Rectal smooth muscle tissue (tissue), 1 donor: ENCODE measurements around the gene DUSP22.

ENCODE experiments used
- H3K27ac ChIP-seq: one replicate; pipeline ENCODE4 v1.7.0; 2013; ENCODE audit warnings: low read depth, low read length, inconsistent platforms
- H3K27me3 ChIP-seq: one replicate; pipeline ENCODE4 v1.7.0; 2013; ENCODE audit warnings: low read length; ENCODE audit not compliant: control insufficient read depth, insufficient read depth
- H3K36me3 ChIP-seq: one replicate; pipeline ENCODE4 v1.7.0; 2013; ENCODE audit warnings: low read length; ENCODE audit not compliant: control insufficient read depth, insufficient read depth
- H3K4me1 ChIP-seq: one replicate; pipeline ENCODE4 v1.7.0; 2013; ENCODE audit warnings: low read length; ENCODE audit not compliant: control insufficient read depth, insufficient read depth
- H3K4me3 ChIP-seq: one replicate; pipeline ENCODE4 v1.7.0; 2013; ENCODE audit warnings: low read length
- H3K9ac ChIP-seq: one replicate; pipeline ENCODE4 v1.7.0; 2013; ENCODE audit warnings: low read length

Gene DUSP22

DNA sequence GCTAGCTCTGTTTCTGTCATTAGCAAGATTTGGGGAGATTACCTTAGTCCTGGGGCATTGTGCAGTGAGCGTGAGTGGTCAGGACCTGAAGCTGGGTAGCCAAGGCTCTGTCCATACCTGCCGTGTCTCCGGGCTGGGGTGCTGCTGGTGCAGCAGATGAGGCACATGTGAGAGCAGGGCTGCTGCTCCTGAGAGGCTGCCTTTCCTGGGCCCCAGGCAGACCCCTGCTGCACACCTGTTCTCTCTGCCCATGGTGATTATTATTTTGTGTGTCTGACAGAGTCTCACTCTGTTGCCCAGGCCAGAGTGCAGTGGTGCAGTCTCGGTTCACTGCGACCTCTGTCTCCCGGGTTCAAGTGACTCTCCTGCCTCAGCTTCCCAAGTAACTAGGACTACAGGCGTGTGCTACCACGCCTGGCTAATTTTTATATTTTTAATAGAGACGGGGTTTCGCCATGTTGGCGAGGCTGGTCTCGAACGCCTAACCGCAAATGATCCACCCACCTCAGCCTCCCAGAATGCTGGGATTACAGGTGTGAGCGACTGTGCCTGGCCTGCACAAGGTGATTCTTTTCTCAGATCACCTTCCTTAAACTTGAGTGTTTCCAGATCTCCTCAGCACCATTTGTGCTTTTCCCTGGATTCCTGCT lies 62.5 kb downstream of the DUSP22 start:
- H3K27me3 ChIP-seq: no peaks in the 10 kb centered on the region

DNA sequence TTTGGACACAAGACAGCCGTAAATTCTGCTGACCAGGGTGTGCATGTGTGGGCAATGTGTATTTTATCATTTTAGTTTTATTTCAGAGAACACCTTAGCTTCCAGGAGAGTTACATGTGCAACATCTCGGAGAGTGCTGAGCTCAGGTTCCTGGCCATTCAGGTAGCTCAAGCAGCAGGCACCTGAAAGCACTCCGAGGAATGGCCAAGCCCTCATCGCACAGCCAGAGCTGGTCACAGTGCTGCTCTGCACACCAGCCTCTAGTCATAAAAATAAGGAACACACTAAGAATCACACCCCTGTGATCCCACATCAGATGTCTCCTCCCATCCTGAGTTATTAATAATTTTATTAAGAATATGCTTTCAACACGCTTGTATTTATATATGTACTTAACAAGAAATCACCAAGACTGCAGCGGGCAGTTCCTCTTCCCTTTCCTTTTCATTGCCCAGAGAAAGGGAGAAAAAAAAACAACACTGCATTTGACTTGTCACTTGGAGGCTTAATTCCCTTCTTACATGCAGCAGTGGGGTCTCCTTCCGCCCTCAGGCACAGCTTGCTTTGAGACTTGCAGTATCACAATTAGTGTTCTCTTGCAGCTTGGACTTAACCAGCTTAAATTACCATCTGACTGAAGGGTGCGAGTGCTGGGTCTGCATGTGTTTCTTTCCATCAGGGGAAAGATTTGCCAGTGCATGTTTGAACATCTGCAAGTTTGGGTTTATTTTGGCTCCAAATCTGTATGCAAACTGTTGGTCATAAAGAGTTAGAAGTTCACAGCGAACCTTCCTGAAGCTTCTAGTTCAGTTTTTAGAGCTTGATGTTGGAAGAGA lies 63.3 kb downstream of the DUSP22 start:
- Histone ChIP-seq H3K27me3 (no peaks in the 10 kb centered on the region), H3K27ac (no peak overlapping the region), H3K4me3 (no peak overlapping the region), H3K4me1 (no peaks in the 10 kb centered on the region), H3K9ac (no peak overlapping the region), H3K36me3 (no peaks in the 10 kb centered on the region)

More for the DNA sequence above, 62.5 kb downstream of the DUSP22 start:
- Histone ChIP-seq H3K4me3 (no peak overlapping the region), H3K27ac (no peak overlapping the region), H3K4me1 (no peaks in the 10 kb centered on the region), H3K9ac (no peak overlapping the region), H3K36me3 (no peaks in the 10 kb centered on the region)

DNA sequence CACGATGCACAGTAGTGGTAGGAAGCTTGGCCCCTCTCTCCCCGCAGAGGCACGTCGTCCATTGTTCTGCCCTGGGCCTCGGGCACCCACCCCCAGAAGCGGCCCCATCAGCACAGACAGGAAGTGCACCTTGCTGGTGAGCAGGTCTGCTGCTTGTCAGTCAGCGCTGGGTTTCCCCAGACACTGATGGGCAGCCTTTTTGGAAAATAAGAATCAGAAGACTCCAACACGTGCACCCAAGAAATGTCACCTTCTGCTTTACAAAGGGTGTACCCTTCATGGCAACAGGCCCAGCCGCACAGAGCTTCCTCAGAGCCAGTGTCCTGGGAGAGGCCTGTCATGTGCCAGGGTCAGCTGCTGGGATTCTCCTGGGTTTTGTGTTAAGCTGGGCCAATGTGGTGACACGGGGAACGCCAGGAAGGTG lies 64.6 kb downstream of the DUSP22 start:
- Histone ChIP-seq H3K4me1 (no peaks in the 10 kb centered on the region), H3K27ac (no peak overlapping the region), H3K27me3 (no peaks in the 10 kb centered on the region), H3K4me3 (no peak overlapping the region), H3K36me3 (no peaks in the 10 kb centered on the region), H3K9ac (no peak overlapping the region)

DNA sequence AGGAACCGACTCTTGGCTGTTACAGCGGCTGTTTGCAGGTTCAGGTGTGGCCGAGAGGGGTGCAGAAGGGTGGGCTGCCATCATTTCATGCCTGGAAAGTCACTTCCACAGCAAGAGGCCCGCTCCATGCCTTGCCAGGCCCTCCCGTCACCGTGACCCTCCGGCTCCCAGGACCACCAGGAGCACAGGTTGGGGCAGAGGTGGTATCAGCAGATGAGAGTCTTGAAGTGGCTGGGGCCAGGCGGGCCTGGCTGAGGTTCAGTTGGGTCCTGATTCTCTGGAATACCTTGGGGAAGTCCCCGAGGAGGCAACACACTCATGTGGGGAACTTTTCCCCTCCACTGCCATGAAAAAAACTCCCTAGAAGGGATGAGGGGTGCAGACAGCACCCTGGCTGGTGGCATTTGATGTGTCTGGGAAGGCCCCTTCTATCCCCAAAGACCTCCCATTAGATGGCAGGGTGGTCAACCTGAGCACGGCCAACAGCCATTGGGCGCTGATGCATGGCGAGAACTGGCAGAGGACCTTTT lies 65.0 kb downstream of the DUSP22 start:
- Histone ChIP-seq H3K9ac (no peak overlapping the region), H3K4me3 (no peak overlapping the region), H3K36me3 (no peaks in the 10 kb centered on the region), H3K27ac (no peak overlapping the region), H3K4me1 (no peaks in the 10 kb centered on the region), H3K27me3 (no peaks in the 10 kb centered on the region)

DNA sequence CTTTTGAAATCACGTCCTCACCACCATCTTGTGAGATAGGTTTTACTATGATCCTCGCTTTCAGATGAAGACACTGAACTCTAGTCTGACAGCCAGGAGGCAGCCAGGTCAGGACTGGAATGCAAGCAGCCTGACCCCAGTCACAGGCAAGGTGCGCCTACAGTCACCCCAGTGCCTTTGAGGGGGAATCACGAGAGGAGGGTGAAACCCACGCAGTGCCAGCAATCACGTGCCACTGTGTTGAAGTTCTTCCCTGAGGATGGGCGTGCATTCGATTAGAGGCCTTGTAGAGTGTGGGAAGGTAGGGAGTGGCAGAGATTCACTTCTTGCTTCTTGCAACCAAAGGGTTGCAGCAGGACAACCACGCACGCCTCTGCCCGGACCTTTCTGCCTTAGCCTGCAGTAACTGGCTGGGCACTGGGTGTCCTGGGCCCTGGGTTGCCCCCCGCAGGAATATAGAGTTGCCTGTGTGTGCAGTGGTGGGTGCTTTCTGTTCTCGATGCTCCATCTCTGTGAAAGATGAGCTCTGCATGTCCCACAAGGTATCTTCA lies 65.6 kb downstream of the DUSP22 start:
- Histone ChIP-seq H3K27ac (no peak overlapping the region), H3K9ac (no peak overlapping the region), H3K4me3 (no peak overlapping the region), H3K4me1 (no peaks in the 10 kb centered on the region), H3K36me3 (no peaks in the 10 kb centered on the region), H3K27me3 (no peaks in the 10 kb centered on the region)

DNA sequence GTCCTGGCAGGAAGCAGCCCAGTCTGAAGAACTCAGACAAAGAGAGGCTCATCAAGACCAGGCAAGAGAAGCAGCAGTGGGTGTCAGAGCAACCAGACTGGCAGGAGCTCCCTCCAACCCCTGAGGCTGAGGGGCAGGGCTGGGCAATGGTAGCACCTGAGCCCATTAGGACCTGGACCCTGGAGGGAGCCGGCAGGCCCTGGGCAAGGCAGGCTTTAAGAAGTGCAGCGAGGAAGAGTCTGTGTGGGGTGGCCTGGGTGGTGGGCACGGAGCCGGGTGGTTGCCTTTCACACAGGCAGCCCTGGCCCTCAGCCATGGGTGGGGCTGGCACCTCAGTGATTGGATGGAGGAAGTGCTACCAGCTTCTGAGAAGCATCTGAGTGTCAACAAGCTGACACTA lies 66.1 kb downstream of the DUSP22 start:
- no peak overlapping the region for H3K4me3 ChIP-seq
- H3K27ac ChIP-seq: no peak overlapping the region
- H3K4me1 ChIP-seq: no peaks in the 10 kb centered on the region
- H3K9ac ChIP-seq: no peak overlapping the region
- H3K27me3 ChIP-seq: no peaks in the 10 kb centered on the region
- no peaks in the 10 kb centered on the region for H3K36me3 ChIP-seq

DNA sequence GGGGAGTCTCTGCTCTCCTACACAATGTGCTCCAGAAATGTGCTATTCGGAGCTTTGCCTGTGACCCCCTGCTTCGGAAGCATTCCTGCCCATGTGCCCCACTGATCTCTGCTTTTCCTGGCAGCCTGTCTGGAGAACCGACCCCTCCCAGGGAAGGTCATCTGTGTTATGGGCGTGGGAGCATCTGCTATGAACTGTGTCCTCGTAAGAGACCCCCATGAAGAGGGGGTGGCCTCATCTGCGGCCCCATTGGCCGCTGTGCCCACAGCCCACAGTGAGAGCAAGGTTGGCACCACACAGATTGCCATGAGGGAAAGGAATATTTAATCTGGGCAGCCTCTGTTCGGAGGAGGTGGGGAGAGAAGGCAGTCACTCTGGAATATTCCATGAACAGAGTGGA lies 66.6 kb downstream of the DUSP22 start:
- H3K27ac ChIP-seq: no peak overlapping the region
- H3K9ac ChIP-seq: no peak overlapping the region
- no peaks in the 10 kb centered on the region for H3K27me3 ChIP-seq
- H3K4me3 ChIP-seq: no peak overlapping the region
- H3K4me1 ChIP-seq: no peaks in the 10 kb centered on the region
- H3K36me3 ChIP-seq: no peaks in the 10 kb centered on the region

DNA sequence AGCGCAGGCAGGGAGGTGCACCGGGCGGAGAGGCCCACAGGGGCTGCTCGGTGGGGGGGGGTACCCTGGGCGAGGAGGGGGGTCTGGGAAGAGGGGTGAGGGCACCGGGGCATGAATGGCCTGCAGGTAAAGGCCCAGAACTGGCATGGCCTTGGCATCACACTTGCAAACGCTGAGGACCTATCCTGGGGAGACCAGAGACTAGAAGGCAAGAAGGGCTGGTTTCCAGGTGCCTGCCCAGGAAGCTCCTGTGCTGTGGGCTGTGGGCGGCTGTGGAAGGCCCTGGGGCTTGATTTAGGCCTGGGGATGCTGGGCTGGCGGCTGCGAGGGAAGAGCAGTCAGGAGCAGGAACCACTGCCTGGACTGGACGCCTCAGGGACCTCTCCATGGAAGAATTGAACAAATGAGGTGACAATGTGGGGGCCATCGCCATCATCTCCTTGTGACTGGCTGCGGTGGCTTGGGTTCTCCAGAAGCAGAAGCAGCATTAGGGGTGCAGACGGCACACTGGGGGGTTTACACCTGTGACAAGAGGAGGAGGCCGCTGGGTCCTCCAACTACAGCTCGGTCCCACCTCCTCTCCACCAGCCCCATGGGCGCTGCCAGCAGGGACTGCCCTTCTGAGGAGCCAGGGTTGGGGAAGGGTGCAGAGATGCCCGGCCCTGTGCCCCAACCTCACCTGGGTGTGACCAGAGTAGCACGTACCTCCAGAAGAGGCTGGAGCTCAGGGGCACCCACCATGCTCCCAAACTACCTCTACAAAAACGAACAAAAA lies 67.2 kb downstream of the DUSP22 start:
- Histone ChIP-seq H3K27me3 (no peaks in the 10 kb centered on the region), H3K4me1 (no peaks in the 10 kb centered on the region), H3K27ac (no peak overlapping the region), H3K4me3 (no peak overlapping the region), H3K9ac (no peak overlapping the region), H3K36me3 (no peaks in the 10 kb centered on the region)

DNA sequence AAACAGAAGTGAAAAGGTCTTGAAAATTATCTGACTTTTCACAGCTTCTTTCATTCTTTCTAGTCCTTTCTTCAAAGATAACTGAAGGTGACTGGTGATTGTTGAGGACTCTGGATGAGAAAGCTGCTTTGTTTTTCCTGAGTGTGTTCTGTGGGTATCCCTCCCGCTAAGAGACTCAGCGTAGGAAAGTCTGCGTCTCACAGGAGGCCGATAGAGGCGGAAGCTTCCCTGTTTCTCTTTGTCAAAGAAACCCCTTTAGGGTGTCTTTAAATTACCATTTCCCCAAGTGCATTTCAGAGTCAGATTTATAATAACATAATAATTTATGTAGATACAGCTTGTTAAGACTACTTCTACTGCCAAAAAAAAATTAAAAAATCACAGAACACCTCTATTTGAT lies 68.1 kb downstream of the DUSP22 start:
- Histone ChIP-seq H3K4me3 (no peak overlapping the region), H3K36me3 (no peaks in the 10 kb centered on the region), H3K4me1 (no peaks in the 10 kb centered on the region), H3K27ac (no peak overlapping the region), H3K9ac (no peak overlapping the region), H3K27me3 (no peaks in the 10 kb centered on the region)

DNA sequence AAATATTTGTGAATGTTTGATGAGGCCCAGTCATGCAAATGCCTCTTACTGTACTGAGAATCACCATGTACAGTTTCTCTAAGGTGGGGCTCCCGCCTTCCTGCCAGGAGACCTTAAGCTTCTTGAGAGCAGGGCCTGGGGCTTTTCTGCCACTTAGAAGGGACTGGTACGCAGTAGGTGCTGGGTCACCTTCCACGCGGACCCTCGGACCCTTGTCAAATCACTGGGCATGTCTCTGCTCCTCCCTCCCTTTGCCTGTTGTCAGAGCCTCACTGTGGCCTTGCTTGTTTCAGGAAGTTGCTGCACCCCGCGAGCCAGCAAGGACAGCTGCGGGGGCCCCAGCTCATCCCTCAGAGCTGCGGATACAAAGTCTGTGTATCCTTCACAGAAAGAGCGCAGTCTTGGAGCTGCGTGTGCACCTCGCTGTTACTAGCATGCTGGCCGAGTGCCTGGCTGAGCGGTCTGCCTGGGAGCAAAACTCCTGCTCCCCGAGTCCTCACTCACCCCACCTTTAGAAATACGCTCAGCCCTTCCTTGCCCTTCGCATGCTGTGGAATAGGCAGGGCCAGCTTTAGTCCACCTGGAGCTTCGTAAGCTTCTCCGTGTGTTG lies 68.6 kb downstream of the DUSP22 start:
- Histone ChIP-seq H3K27ac (no peak overlapping the region), H3K4me3 (no peak overlapping the region), H3K4me1 (no peaks in the 10 kb centered on the region), H3K36me3 (no peaks in the 10 kb centered on the region), H3K27me3 (no peaks in the 10 kb centered on the region), H3K9ac (no peak overlapping the region)

DNA sequence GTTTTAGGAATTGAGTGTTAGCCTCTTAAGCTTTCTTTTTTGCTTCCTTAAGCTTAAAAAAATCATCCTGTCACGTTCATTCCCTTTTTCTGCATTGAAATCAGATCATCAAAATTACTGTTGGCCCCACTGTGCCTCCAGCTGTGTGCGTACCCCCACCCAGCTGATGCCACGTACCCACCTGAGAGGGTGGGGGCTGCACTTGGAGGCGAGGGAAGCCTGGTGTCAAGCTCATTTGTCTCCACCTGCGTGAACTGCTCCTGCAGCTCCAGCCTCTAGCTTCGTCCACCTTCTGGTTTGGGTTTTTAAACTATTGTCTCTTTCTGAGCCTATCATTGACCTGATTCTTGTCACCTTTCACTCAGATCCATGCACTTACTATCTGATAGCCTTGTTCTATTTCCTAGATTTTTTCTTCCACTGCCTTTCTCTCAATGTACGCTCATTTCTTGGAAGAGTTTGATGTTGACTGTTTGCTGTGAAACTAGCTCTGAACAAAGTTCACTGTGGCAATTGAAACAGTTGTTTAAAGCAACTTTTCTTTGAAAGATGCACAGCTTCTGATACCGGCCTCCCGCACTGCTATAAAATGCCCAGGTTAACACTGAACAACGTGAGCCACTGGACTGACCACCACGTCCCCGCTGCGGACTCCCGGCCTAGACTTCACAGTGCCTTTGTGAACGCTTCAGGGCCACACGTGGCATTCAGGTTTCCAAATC lies 69.3 kb downstream of the DUSP22 start:
- Histone ChIP-seq H3K27ac (no peak overlapping the region), H3K36me3 (no peaks in the 10 kb centered on the region), H3K27me3 (no peaks in the 10 kb centered on the region), H3K9ac (no peak overlapping the region), H3K4me1 (no peaks in the 10 kb centered on the region), H3K4me3 (no peak overlapping the region)
